Measurements from ENCODE around the gene TCF7L1.

TCF7L1 gene

GRCh38 chr2:85250045-85250444, 116.9 kb downstream of the TCF7L1 start:
- no peak for TF ChIP-seq ZBTB7A (IDR thresholded peaks at IDR 0.05; ENCODE audit: low read depth)
- no peak for TF ChIP-seq YY1 (IDR thresholded peaks at IDR 0.05; ENCODE audit: low read depth)
- TF ChIP-seq CEBPB (IDR thresholded peaks at IDR 0.05): no peak
- TF ChIP-seq, protein P1, sequence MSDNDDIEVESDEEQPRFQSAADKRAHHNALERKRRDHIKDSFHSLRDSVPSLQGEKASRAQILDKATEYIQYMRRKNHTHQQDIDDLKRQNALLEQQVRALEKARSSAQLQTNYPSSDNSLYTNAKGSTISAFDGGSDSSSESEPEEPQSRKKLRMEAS (IDR thresholded peaks at IDR 0.05): no peak
- TF ChIP-seq REST (IDR thresholded peaks at IDR 0.05; ENCODE audit: low read depth): no peak
- no peak for TF ChIP-seq EP300 (IDR thresholded peaks at IDR 0.05; ENCODE audit: borderline replicate concordance)
- TF ChIP-seq NFIC (IDR thresholded peaks at IDR 0.05): no peak
- no peak for TF ChIP-seq TEAD4 (IDR thresholded peaks at IDR 0.05)
- TF ChIP-seq EGR1 (IDR thresholded peaks at IDR 0.05): no peak
- TF ChIP-seq CREB1 (IDR thresholded peaks at IDR 0.05; ENCODE audit: low read depth): no peak
- no peak for TF ChIP-seq RAD21 (IDR thresholded peaks at IDR 0.05; ENCODE audit: low read depth)
- no peak for TF ChIP-seq TAF1 (IDR thresholded peaks at IDR 0.05; ENCODE audit: low read depth)

GRCh38 chr2:85251070-85251616, 118.0 kb downstream of the TCF7L1 start:
- TF ChIP-seq FOXM1 (IDR thresholded peaks at IDR 0.05; ENCODE audit: borderline replicate concordance, low read depth): no peak
- TF ChIP-seq CREB1 (IDR thresholded peaks at IDR 0.05; ENCODE audit: low read depth): no peak
- TF ChIP-seq TEAD4 (IDR thresholded peaks at IDR 0.05): no peak
- no peak for TF ChIP-seq REST (IDR thresholded peaks at IDR 0.05; ENCODE audit: low read depth)

- TF ChIP-seq, protein P2, sequence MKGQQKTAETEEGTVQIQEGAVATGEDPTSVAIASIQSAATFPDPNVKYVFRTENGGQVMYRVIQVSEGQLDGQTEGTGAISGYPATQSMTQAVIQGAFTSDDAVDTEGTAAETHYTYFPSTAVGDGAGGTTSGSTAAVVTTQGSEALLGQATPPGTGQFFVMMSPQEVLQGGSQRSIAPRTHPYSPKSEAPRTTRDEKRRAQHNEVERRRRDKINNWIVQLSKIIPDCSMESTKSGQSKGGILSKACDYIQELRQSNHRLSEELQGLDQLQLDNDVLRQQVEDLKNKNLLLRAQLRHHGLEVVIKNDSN (IDR thresholded peaks at IDR 0.05): no peak
- TF ChIP-seq TAF1 (IDR thresholded peaks at IDR 0.05; ENCODE audit: low read depth) (no peak), YY1 (IDR thresholded peaks at IDR 0.05; ENCODE audit: low read depth) (no peak), NFIC (IDR thresholded peaks at IDR 0.05) (no peak), TCF12 (IDR thresholded peaks at IDR 0.05; ENCODE audit: low read depth) (no peak), REST (IDR thresholded peaks at IDR 0.05; ENCODE audit: low read depth) (no peak), CEBPB (IDR thresholded peaks at IDR 0.05) (no peak), RAD21 (IDR thresholded peaks at IDR 0.05; ENCODE audit: low read depth) (no peak), FOXM1 (IDR thresholded peaks at IDR 0.05; ENCODE audit: borderline replicate concordance, low read depth) (no peak), EGR1 (IDR thresholded peaks at IDR 0.05) (no peak), TEAD4 (IDR thresholded peaks at IDR 0.05) (no peak), CREB1 (IDR thresholded peaks at IDR 0.05; ENCODE audit: low read depth) (no peak), EP300 (IDR thresholded peaks at IDR 0.05; ENCODE audit: borderline replicate concordance) (no peak), ZBTB7A (IDR thresholded peaks at IDR 0.05; ENCODE audit: low read depth) (no peak)
- TF ChIP-seq, protein P1 (IDR thresholded peaks at IDR 0.05): no peak
Observed at GRCh38 chr2:85253890-85254289, 120.7 kb downstream of the TCF7L1 start.

GRCh38 chr2:85254540-85255300, 121.5 kb downstream of the TCF7L1 start:
- TF ChIP-seq EGR1 (IDR thresholded peaks at IDR 0.05) (no peak), RAD21 (IDR thresholded peaks at IDR 0.05; ENCODE audit: low read depth) (no peak), ZBTB7A (IDR thresholded peaks at IDR 0.05; ENCODE audit: low read depth) (no peak), REST (IDR thresholded peaks at IDR 0.05; ENCODE audit: low read depth) (no peak), FOXM1 (IDR thresholded peaks at IDR 0.05; ENCODE audit: borderline replicate concordance, low read depth) (no peak), NFIC (IDR thresholded peaks at IDR 0.05) (no peak), TCF12 (IDR thresholded peaks at IDR 0.05; ENCODE audit: low read depth) (no peak), TEAD4 (IDR thresholded peaks at IDR 0.05) (no peak), TAF1 (IDR thresholded peaks at IDR 0.05; ENCODE audit: low read depth) (no peak), CREB1 (IDR thresholded peaks at IDR 0.05; ENCODE audit: low read depth) (no peak), CEBPB (IDR thresholded peaks at IDR 0.05) (no peak), YY1 (IDR thresholded peaks at IDR 0.05; ENCODE audit: low read depth) (no peak), EP300 (IDR thresholded peaks at IDR 0.05; ENCODE audit: borderline replicate concordance) (no peak)
- TF ChIP-seq, protein P2 (IDR thresholded peaks at IDR 0.05): no peak
- TF ChIP-seq, protein P1 (IDR thresholded peaks at IDR 0.05): no peak
